ENCODE measurements around the gene CCT4.

CCT4 gene

GRCh38 chr2:61924895-61925663 is 36.6 kb upstream of the CCT4 start:
- ATAC-seq: no peak
- TF ChIP-seq ZNF70 (CRISPR knock-in tag; IDR thresholded peaks at IDR 0.05) (no peak), SNAI2 (CRISPR knock-in tag; IDR thresholded peaks at IDR 0.05) (no peak), GLIS3 (CRISPR knock-in tag; IDR thresholded peaks at IDR 0.05) (no peak), TOX (CRISPR knock-in tag; IDR thresholded peaks at IDR 0.05; ENCODE audit: borderline replicate concordance) (no peak), BACH2 (CRISPR knock-in tag; IDR thresholded peaks at IDR 0.05; ENCODE audit: borderline replicate concordance) (no peak), PATZ1 (CRISPR knock-in tag; IDR thresholded peaks at IDR 0.05; ENCODE audit: borderline replicate concordance) (no peak), ZNF565 (CRISPR knock-in tag; conservative IDR thresholded peaks at IDR 0.05; ENCODE audit: low read depth) (no peak), ZFP30 (CRISPR knock-in tag; IDR thresholded peaks at IDR 0.05) (no peak), RARB (CRISPR knock-in tag; IDR thresholded peaks at IDR 0.05) (no peak), ZC3H10 (CRISPR knock-in tag; IDR thresholded peaks at IDR 0.05) (no peak), CREB5 (CRISPR knock-in tag; IDR thresholded peaks at IDR 0.05; ENCODE audit: low read depth) (no peak), ZNF8 (CRISPR knock-in tag; IDR thresholded peaks at IDR 0.05) (no peak), ARNTL (CRISPR knock-in tag; IDR thresholded peaks at IDR 0.05; ENCODE audit: borderline replicate concordance, low read depth) (no peak), TSHZ2 (CRISPR knock-in tag; IDR thresholded peaks at IDR 0.05) (no peak), TCF4 (CRISPR knock-in tag; IDR thresholded peaks at IDR 0.05; ENCODE audit: borderline replicate concordance) (no peak), CSDC2 (CRISPR knock-in tag; IDR thresholded peaks at IDR 0.05) (no peak), ZFP3 (CRISPR knock-in tag; IDR thresholded peaks at IDR 0.05) (no peak), OSR1 (CRISPR knock-in tag; IDR thresholded peaks at IDR 0.05) (no peak), ISL1 (CRISPR knock-in tag; IDR thresholded peaks at IDR 0.05) (no peak)

GRCh38 chr2:61922714-61923113 is 34.3 kb upstream of the CCT4 start:
- ATAC-seq: no peak
- TF ChIP-seq RARB (CRISPR knock-in tag; IDR thresholded peaks at IDR 0.05): no peak
- TF ChIP-seq TSHZ2 (CRISPR knock-in tag; IDR thresholded peaks at IDR 0.05): peak; percentile 62; the same call in 1 of the 2 replicates
- TF ChIP-seq TCF4 (CRISPR knock-in tag; IDR thresholded peaks at IDR 0.05; ENCODE audit: borderline replicate concordance): peak; percentile 86
- TF ChIP-seq ESRRG (CRISPR knock-in tag; IDR thresholded peaks at IDR 0.05): no peak
- peak; percentile 30; the same call in 1 of the 2 replicates for TF ChIP-seq ISL1 (CRISPR knock-in tag; IDR thresholded peaks at IDR 0.05)

GRCh38 chr2:61920548-61920947 is 32.1 kb upstream of the CCT4 start:
- ATAC-seq: no peak
- TF ChIP-seq TSHZ2 (CRISPR knock-in tag; IDR thresholded peaks at IDR 0.05): no peak
- no peak for TF ChIP-seq ZNF70 (CRISPR knock-in tag; IDR thresholded peaks at IDR 0.05)
- TF ChIP-seq POU6F1 (CRISPR knock-in tag; IDR thresholded peaks at IDR 0.05; ENCODE audit: borderline replicate concordance, low read depth): no peak
- no peak for TF ChIP-seq TCF4 (CRISPR knock-in tag; IDR thresholded peaks at IDR 0.05; ENCODE audit: borderline replicate concordance)
- no peak for TF ChIP-seq GLIS3 (CRISPR knock-in tag; IDR thresholded peaks at IDR 0.05)
- no peak for TF ChIP-seq ZFP3 (CRISPR knock-in tag; IDR thresholded peaks at IDR 0.05)
- no peak for TF ChIP-seq ZC3H10 (CRISPR knock-in tag; IDR thresholded peaks at IDR 0.05)
- no peak for TF ChIP-seq CSRNP3 (CRISPR knock-in tag; IDR thresholded peaks at IDR 0.05)
- TF ChIP-seq ZNF8 (CRISPR knock-in tag; IDR thresholded peaks at IDR 0.05): no peak
- no peak for TF ChIP-seq ISL1 (CRISPR knock-in tag; IDR thresholded peaks at IDR 0.05)
